ENCODE results near the gene ZFYVE9. TPM values are rescaled to one million over a fixed set of nuclear protein-coding genes. Genes with fewer than 3 reads are reported as not detected.

ZFYVE9 gene
- total RNA-seq, 1 donor from 2014 or later = 1.9 TPM

GRCh38 chr1:52365071-52365745 is 223.3 kb downstream of the ZFYVE9 start:
- intact Hi-C loops (cut with micrococcal nuclease) = loop anchor here (5.0 to 10.0 kb wide), 3 partner anchors 322 to 1130 kb away; partner anchors contain the start of genes LRP8 and RNF11

- intact Hi-C loops (cut with micrococcal nuclease) = loop anchor here (1.0 to 10.0 kb wide), 9 partner anchors 38 to 1131 kb away; partner anchors contain the start of genes KTI12, LRP8, NRDC and ORC1
Observed at GRCh38 chr1:52365746-52366516, 224.0 kb downstream of the ZFYVE9 start, which contains the start of gene CC2D1B. TSS of gene CC2D1B (minus strand) at chr1:52366205. CDS start at chr1:52364620, 1,585 bp downstream.

- intact Hi-C loops (cut with micrococcal nuclease) = loop anchor here (1.0 to 10.0 kb wide), 9 partner anchors 38 to 1132 kb away; partner anchors contain the start of genes KTI12, LRP8, NRDC and ORC1
Observed at GRCh38 chr1:52366517-52366827, 224.6 kb downstream of the ZFYVE9 start.

GRCh38 chr1:52367272-52367671 is 225.4 kb downstream of the ZFYVE9 start:
- intact Hi-C loops (cut with micrococcal nuclease) = loop anchor here (2.0 to 10.0 kb wide), 5 partner anchors 186 to 1132 kb away; partner anchors contain the start of genes LRP8, NRDC, RNF11 and TUT4

- intact Hi-C loops (cut with micrococcal nuclease) = loop anchor here (1.0 to 10.0 kb wide), 4 partner anchors 319 to 1134 kb away; partner anchors contain the start of genes COA7, LRP8 and RNF11
Observed at GRCh38 chr1:52368383-52369172, 226.7 kb downstream of the ZFYVE9 start.

- intact Hi-C loops (cut with micrococcal nuclease) = loop anchor here (5.0 to 10.0 kb wide), 3 partner anchors 317 to 1135 kb away; partner anchors contain the start of genes LRP8 and RNF11
Observed at GRCh38 chr1:52369851-52370250, 228.0 kb downstream of the ZFYVE9 start.

- intact Hi-C loops (cut with micrococcal nuclease) = no loop called here
Observed at GRCh38 chr1:52385376-52385775, 243.5 kb downstream of the ZFYVE9 start.

- intact Hi-C loops (cut with micrococcal nuclease) = no loop called here
Observed at GRCh38 chr1:52386458-52386857, 244.6 kb downstream of the ZFYVE9 start.

GRCh38 chr1:52393174-52393573 is 251.3 kb downstream of the ZFYVE9 start:
- intact Hi-C loops (cut with micrococcal nuclease) = no loop called here

Other genes starting within 250 kb of the ZFYVE9 start
- 0.05 TPM in 2 replicates for gene RAB3B, start 151.4 kb upstream of the ZFYVE9 start, total RNA-seq
- gene KTI12, start 108.3 kb upstream of the ZFYVE9 start, total RNA-seq = 13.2 and 16.0 TPM in 2 replicates
- 54.9 and 59.4 TPM in 2 replicates for gene TXNDC12, start 86.9 kb upstream of the ZFYVE9 start, total RNA-seq
- gene BTF3L4, start 85.8 kb upstream of the ZFYVE9 start, total RNA-seq = 37.9 and 39.4 TPM in 2 replicates
- 47.1 and 49.1 TPM in 2 replicates for gene CC2D1B, start 224.1 kb downstream of the ZFYVE9 start, total RNA-seq